GM12873 (cell line): ENCODE data around the gene VARS1.

Experiments
- TF ChIP-seq, protein P1 (sequence below): IDR thresholded peaks from 2 replicates; pipeline ENCODE4 v1.5.1; 2012; ENCODE audit warnings: low read depth, mild to moderate bottlenecking, moderate library complexity, low read length, control low read depth; ENCODE audit not compliant: insufficient read depth; ENCODE audit errors: missing control alignments

VARS1 gene

DNA sequence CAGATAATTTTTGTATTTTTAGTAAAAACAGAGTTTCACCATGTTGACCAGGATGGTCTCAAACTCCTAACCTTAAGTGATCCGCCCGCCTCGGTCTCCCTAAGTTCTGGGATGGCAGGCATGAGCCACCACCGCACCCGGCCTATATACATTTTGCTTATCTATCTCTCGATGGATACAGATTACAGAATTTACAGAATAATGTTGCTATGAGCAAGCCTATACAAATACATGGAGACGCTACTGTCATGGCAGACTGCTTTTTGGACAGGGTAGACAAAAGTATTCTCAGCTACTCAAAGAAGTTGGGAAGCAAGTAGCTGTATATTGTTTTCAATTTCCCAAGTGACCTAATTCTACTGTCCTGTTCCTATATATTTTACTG lies 17.9 kb upstream of the VARS1 start:
- TF ChIP-seq, protein P1, sequence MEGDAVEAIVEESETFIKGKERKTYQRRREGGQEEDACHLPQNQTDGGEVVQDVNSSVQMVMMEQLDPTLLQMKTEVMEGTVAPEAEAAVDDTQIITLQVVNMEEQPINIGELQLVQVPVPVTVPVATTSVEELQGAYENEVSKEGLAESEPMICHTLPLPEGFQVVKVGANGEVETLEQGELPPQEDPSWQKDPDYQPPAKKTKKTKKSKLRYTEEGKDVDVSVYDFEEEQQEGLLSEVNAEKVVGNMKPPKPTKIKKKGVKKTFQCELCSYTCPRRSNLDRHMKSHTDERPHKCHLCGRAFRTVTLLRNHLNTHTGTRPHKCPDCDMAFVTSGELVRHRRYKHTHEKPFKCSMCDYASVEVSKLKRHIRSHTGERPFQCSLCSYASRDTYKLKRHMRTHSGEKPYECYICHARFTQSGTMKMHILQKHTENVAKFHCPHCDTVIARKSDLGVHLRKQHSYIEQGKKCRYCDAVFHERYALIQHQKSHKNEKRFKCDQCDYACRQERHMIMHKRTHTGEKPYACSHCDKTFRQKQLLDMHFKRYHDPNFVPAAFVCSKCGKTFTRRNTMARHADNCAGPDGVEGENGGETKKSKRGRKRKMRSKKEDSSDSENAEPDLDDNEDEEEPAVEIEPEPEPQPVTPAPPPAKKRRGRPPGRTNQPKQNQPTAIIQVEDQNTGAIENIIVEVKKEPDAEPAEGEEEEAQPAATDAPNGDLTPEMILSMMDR: no peak

DNA sequence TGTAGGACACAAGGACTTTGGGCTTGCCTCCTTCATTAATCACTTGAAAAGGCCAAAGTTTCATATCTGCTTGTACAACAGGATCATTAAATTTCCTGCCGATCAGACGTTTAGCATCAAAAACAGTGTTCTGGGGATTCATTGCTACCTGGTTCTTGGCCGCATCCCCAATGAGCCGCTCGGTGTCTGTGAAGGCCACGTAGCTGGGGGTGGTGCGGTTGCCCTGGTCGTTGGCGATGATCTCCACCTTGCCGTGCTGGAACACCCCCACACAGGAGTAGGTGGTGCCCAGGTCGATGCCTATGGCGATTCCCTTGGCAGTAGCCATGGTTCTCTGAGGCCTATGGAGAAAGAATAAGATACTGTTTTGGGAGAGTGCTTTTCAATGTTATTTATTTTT lies 16.1 kb upstream of the VARS1 start:
- TF ChIP-seq, protein P1: no peak

DNA sequence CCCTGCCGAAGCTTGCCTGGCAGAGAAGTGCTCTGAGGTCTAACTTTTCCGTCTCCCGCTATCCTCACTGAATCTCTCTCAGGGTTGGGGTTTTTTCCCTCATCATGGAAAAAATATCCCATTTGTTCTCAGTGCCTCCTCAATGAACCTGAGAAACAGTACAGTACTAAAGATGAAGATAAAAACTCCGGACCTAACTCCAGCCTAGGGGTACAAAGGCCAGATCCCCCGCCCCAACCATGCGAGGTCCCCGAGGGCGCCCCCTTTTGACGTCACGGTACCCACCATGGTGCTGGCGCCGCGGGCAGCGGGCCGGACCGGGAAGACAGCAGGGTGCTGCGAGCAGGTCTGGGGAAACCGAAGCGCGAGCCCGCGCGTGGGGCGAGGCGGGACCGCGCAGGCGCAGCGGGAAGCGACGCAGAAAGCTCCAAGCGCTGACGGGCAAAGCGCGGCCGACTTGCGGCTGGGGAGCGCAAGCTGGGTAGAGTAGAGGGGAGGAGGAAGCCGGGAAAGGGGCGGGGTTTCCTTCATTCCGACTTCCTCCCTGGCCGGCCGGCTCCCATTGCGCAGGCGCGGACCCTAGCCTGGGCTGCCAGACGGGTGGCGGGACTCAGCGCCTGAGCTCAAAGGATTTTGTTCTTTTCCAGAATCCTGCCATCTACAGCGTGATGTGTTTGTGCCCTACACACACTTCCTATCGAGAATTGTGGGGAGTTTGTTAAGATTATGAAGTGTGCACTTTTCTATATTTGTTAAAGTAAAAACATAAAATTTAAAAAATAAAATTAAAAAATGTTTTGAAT lies 11.1 kb upstream of the VARS1 start, which contains the start of gene LSM2:
Gene LSM2 (minus strand): TSS at position 497 of the 803 bp plus-strand sequence. CDS start 209 bp downstream, at position 288.
- TF ChIP-seq, protein P1: peak; percentile 37

DNA sequence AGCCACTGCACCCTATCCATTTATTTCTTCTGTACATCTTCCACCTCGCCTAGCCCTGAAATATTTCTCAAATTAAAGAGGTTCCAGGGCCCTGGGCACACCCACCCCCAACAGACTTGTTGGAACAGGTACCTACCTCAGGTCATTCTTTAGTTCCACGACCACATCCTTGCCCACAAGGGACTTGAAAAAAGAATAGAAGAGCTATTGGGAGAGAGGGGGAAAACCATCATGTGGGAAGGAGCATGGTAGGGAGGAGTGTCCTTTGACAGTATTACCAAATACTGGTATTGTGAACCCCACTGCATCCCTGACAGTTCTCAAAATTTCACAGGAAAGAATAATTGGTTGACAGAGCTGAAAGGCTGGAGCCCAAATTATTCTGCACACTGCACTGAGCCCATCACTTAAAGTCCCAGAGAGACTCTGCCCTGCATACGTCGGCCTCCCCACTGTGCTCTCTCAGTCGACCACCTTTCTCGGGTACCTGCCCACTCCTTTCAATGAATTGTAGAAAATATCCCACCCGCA lies 10.5 kb upstream of the VARS1 start:
- TF ChIP-seq, protein P1: no peak

DNA sequence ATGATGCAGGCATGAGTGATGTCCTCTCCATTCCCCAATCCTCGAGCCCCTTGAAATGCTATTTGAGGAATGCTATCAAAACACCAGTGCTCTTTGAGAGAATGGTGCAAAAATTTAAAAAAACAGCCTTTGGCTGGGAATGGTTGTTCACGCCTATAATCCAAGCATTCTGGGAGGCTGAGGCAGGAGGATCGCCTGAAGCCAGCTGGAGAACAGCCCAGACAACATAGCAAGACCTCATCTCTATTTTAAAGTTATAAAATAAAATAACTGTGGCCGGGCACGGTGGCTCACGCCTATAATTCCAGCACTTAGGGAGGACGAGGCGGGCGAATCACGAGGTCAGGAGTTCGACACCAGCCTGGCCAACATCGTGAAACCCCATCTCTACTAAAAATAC lies 4.2 kb upstream of the VARS1 start:
- TF ChIP-seq, protein P1: no peak

DNA sequence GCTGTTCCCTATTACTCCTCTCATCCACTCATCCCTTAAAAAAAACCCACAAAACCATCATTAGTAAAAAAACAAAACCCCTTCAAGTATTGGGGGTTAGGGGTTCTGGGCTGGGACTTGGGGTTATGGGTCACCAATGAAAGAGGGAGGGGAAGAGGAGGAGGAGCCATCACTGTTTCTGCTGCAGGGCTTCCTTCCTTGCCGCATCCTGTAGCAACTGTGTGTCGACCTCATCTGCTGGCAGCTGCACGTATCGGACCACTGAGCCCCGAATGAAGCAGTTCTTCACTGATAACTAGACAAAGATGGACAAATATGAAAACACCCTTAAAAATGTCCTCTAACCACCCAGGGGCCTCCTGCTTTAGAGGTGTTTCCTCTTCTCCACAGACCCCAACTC lies 2.0 kb upstream of the VARS1 start:
- TF ChIP-seq, protein P1: no peak

DNA sequence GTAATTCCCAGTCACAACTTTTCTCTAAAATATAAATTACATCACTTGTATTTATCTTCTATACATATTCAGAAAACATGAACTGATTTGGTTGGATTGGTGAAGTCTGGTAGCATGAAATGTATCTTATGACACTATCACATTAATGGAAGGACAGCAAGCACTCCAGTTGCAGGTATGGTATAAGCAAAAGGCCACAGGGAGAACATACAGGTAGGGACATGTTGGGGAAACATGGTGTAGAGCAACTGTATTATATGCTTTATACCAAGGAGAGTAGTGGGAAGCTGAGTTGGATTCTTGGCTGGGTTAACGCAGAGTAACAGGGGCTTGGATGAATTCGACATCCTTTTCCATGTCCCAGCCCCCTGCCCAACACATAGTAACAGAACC lies 1.4 kb upstream of the VARS1 start:
- TF ChIP-seq, protein P1: no peak
